C4-2B (cell line): Measurements from ENCODE around the gene CAMK1D.

Experiments
- ZFX ChIP-seq: fragments of 450-650 bp; IDR thresholded peaks from 2 replicates; pipeline ENCODE4 v1.6.1; 2017
- TF ChIP-seq, protein P1 (sequence below): fragments of 450-650 bp; conservative IDR thresholded peaks from 2 replicates; pipeline ENCODE4 v1.5.1; 2017; ENCODE audit warnings: mild to moderate bottlenecking

DNA sequence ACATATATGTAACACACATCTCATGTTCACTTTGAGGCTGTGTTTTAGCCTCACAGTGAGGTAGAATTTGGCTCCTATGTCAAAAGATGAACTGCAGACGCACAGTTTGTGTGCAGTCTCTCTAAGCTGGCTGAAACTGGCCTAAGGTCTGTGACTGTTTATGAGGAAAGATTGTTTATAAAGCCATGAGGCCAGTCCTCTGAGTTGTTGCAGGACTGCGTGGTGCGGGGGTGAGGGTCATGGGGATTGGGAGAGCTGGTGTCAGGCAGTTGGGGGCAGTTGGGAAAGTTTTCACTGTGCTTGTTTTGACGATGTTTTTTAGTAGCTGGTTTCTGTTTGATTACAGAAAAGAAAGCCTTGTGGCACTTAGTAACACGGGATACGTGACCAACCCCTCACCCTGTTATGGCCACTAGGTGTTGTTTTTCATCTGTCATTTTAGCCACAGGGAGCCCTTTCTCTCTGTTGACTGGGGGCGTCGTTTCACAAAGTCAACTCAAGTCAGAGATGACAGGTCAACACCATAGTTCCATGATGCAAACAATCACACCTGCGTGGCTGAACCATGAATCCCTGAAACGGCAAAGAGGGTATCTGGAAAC is 341.3 kb downstream of the CAMK1D start:
- TF ChIP-seq, protein P1, sequence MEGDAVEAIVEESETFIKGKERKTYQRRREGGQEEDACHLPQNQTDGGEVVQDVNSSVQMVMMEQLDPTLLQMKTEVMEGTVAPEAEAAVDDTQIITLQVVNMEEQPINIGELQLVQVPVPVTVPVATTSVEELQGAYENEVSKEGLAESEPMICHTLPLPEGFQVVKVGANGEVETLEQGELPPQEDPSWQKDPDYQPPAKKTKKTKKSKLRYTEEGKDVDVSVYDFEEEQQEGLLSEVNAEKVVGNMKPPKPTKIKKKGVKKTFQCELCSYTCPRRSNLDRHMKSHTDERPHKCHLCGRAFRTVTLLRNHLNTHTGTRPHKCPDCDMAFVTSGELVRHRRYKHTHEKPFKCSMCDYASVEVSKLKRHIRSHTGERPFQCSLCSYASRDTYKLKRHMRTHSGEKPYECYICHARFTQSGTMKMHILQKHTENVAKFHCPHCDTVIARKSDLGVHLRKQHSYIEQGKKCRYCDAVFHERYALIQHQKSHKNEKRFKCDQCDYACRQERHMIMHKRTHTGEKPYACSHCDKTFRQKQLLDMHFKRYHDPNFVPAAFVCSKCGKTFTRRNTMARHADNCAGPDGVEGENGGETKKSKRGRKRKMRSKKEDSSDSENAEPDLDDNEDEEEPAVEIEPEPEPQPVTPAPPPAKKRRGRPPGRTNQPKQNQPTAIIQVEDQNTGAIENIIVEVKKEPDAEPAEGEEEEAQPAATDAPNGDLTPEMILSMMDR = no peak
- no peak for TF ChIP-seq ZFX
